Vagina (tissue), 2 donors: Measurements from ENCODE around the gene TENM4. TPM values are rescaled to one million over a fixed set of nuclear protein-coding genes. Genes with fewer than 3 reads are reported as not detected.

Experiments used
- DNase-seq, 2 donors: peaks; one replicate each; pipeline ENCODE4 v3.0.0-alpha.2; 2017; ENCODE audit errors: extremely low spot score in 2 of 2
- H3K27ac ChIP-seq: fragments of 200-600 bp; sonication (generic); one replicate; pipeline ENCODE4 v1.5.1; 2019
- H3K27me3 ChIP-seq: fragments of 200-600 bp; sonication (generic); one replicate; pipeline ENCODE4 v1.5.1; 2019
- H3K36me3 ChIP-seq, 2 donors: fragments of 200-600 bp; sonication (generic); one replicate each; pipeline ENCODE4 v1.5.1; 2017 to 2019
- H3K4me1 ChIP-seq: fragments of 200-600 bp; sonication (generic); one replicate; pipeline ENCODE4 v1.5.1; 2019
- H3K4me3 ChIP-seq, 2 donors: fragments of 200-600 bp; sonication (generic); 1 replicate in 1 of 2; 2 replicates in 1 of 2; pipeline ENCODE4 v1.5.1; 2016 to 2019
- H3K9me3 ChIP-seq: fragments of 200-600 bp; sonication (generic); one replicate; pipeline ENCODE4 v1.5.1; 2019
- CTCF ChIP-seq, 3 experiments: fragments of 450-650 bp in 2 of 3; fragments of 200-600 bp in 1 of 3; sonication (generic) in 1 of 3; IDR thresholded peaks; one replicate each; pipeline ENCODE4 v1.5.1; 2017 to 2019; ENCODE audit warnings: antibody characterized with exemption in 3 of 3, mild to moderate bottlenecking in 2 of 3, moderate library complexity in 2 of 3
- POLR2A ChIP-seq, 2 donors: fragments of 450-650 bp; IDR thresholded peaks; one replicate each; pipeline ENCODE4 v1.6.1; 2017; ENCODE audit warnings: antibody characterized with exemption in 2 of 2, mild to moderate bottlenecking in 2 of 2, moderate library complexity in 2 of 2
- POLR2AphosphoS5 ChIP-seq, 2 donors: sonication (generic); formaldehyde crosslinking; IDR thresholded peaks; one replicate each; pipeline ENCODE4 v1.9.0; 2017; ENCODE audit warnings: antibody characterized with exemption in 2 of 2, mild to moderate bottlenecking in 2 of 2, low read depth in 1 of 2; ENCODE audit not compliant: insufficient read depth in 1 of 2
- intact Hi-C: fragments of 100-400 bp; cut with DNase I; formaldehyde crosslinking; loops from one replicate; pipeline ENCODE4 v1.15.1; 2023
- total RNA-seq: library from RNA; depleted of rRNA; stranded (reverse); fragments of >200 nt; gene quantifications from one replicate; pipeline ENCODE4 v1.2.3, GENCODE V29; 2016

Gene TENM4
- total RNA-seq, 1 donor from 2014 or later: 12.5 TPM

GRCh38 chr11:78696177-78696576 is 744.7 kb downstream of the TENM4 start:
- intact Hi-C loops: no loop called here

GRCh38 chr11:78694152-78694551 is 746.7 kb downstream of the TENM4 start:
- intact Hi-C loops: no loop called here
- TF ChIP-seq POLR2AphosphoS5 (IDR thresholded peaks at IDR 0.05; ENCODE audit: insufficient read depth in 1 of 2, low read depth in 1 of 2) (no peak), CTCF (IDR thresholded peaks at IDR 0.05) (no peak), POLR2A (IDR thresholded peaks at IDR 0.05) (no peak)
- DNase-seq: no peak

More at GRCh38 chr11:78696177-78696576, 744.7 kb downstream of the TENM4 start:
- Histone ChIP-seq H3K27ac (no peak overlapping the region), H3K4me1 (no peaks in the 10 kb centered on the region), H3K4me3 (no peak overlapping the region), H3K9me3 (no peaks in the 10 kb centered on the region), H3K36me3 (no peaks in the 10 kb centered on the region), H3K27me3 (no peaks in the 10 kb centered on the region)
- no peak for DNase-seq
- TF ChIP-seq CTCF (IDR thresholded peaks at IDR 0.05) (no peak), POLR2AphosphoS5 (IDR thresholded peaks at IDR 0.05; ENCODE audit: insufficient read depth in 1 of 2, low read depth in 1 of 2) (no peak), POLR2A (IDR thresholded peaks at IDR 0.05) (no peak)

GRCh38 chr11:78691215-78691614 is 749.6 kb downstream of the TENM4 start:
- H3K27ac ChIP-seq: no peak overlapping the region
- no peak overlapping the region for H3K4me3 ChIP-seq
- H3K4me1 ChIP-seq: no peaks in the 10 kb centered on the region
- TF ChIP-seq POLR2A (IDR thresholded peaks at IDR 0.05) (no peak), POLR2AphosphoS5 (IDR thresholded peaks at IDR 0.05; ENCODE audit: insufficient read depth in 1 of 2, low read depth in 1 of 2) (no peak), CTCF (IDR thresholded peaks at IDR 0.05) (no peak)
- no peaks in the 10 kb centered on the region for H3K36me3 ChIP-seq
- no peaks in the 10 kb centered on the region for H3K27me3 ChIP-seq
- no peak for DNase-seq
- H3K9me3 ChIP-seq: no peaks in the 10 kb centered on the region
- intact Hi-C loops: no loop called here

More at GRCh38 chr11:78694152-78694551, 746.7 kb downstream of the TENM4 start:
- H3K36me3 ChIP-seq: no peaks in the 10 kb centered on the region
- no peak overlapping the region for H3K27ac ChIP-seq
- no peaks in the 10 kb centered on the region for H3K4me1 ChIP-seq
- no peaks in the 10 kb centered on the region for H3K9me3 ChIP-seq
- no peak overlapping the region for H3K4me3 ChIP-seq
- H3K27me3 ChIP-seq: no peaks in the 10 kb centered on the region

GRCh38 chr11:78690352-78690987 is 750.4 kb downstream of the TENM4 start:
- Histone ChIP-seq H3K27ac (no peak overlapping the region), H3K9me3 (no peaks in the 10 kb centered on the region), H3K4me3 (no peak overlapping the region), H3K27me3 (no peaks in the 10 kb centered on the region), H3K4me1 (no peaks in the 10 kb centered on the region), H3K36me3 (no peaks in the 10 kb centered on the region)
- TF ChIP-seq CTCF (IDR thresholded peaks at IDR 0.05) (no peak), POLR2AphosphoS5 (IDR thresholded peaks at IDR 0.05; ENCODE audit: insufficient read depth in 1 of 2, low read depth in 1 of 2) (no peak), POLR2A (IDR thresholded peaks at IDR 0.05) (no peak)
- no peak for DNase-seq
- intact Hi-C loops: no loop called here

- no peak overlapping the region for H3K4me3 ChIP-seq
- H3K4me1 ChIP-seq: no peaks in the 10 kb centered on the region
- H3K36me3 ChIP-seq: no peaks in the 10 kb centered on the region
- no peaks in the 10 kb centered on the region for H3K27me3 ChIP-seq
- DNase-seq: no peak
- no peak overlapping the region for H3K27ac ChIP-seq
- intact Hi-C loops: no loop called here
- TF ChIP-seq CTCF (IDR thresholded peaks at IDR 0.05): no peak
- no peak for TF ChIP-seq POLR2AphosphoS5 (IDR thresholded peaks at IDR 0.05; ENCODE audit: insufficient read depth in 1 of 2, low read depth in 1 of 2)
- TF ChIP-seq POLR2A (IDR thresholded peaks at IDR 0.05): no peak
- H3K9me3 ChIP-seq: no peaks in the 10 kb centered on the region
Measured at GRCh38 chr11:78689585-78690153, 751.2 kb downstream of the TENM4 start.
